Astrocyte of the cerebellum (primary cell): ENCODE results near the gene MPG.

Experiments
- DNase-seq: peaks from one replicate; pipeline ENCODE4 v3.0.0-alpha.2; 2011; ENCODE audit warnings: low read depth
- H3K4me3 ChIP-seq: 2 replicates; pipeline ENCODE4 v1.5.1; 2011; ENCODE audit warnings: mild to moderate bottlenecking, low read depth, low read length, moderate library complexity
- CTCF ChIP-seq: IDR thresholded peaks from 2 replicates; pipeline ENCODE4 v1.5.1; 2012; ENCODE audit warnings: low read length, low read depth, moderate library complexity, mild to moderate bottlenecking; ENCODE audit errors: missing control alignments
- in situ Hi-C: cut with HindIII; loops from 2 replicates; pipeline ENCODE4 v1.10.0; 2017; ENCODE audit warnings: low sequenced_read_pairs

The MPG gene

GRCh38 chr16:74051-74746 lies 3.8 kb upstream of the MPG start:
- no peak overlapping the region for H3K4me3 ChIP-seq
- in situ Hi-C loops, result no loop called here
- no peak for DNase-seq
- TF ChIP-seq CTCF, result no peak

GRCh38 chr16:74747-75334 lies 3.2 kb upstream of the MPG start:
- in situ Hi-C loops, result no loop called here
- DNase-seq, result no peak
- peak; percentile 2 for TF ChIP-seq CTCF
- H3K4me3 ChIP-seq, result no peak overlapping the region

- TF ChIP-seq CTCF, result peak; percentile 48
- no peak overlapping the region for H3K4me3 ChIP-seq
- in situ Hi-C loops, result no loop called here
- peak; percentile 59 for DNase-seq
These were observed 2.2 kb upstream of the MPG start for GRCh38 chr16:75580-76501.

GRCh38 chr16:76535-77272 lies 1.3 kb upstream of the MPG start:
- no peak for DNase-seq
- TF ChIP-seq CTCF, result no peak
- in situ Hi-C loops, result no loop called here
- no peak overlapping the region for H3K4me3 ChIP-seq

GRCh38 chr16:77273-77806 lies 685 bp upstream of the MPG start:
- H3K4me3 ChIP-seq, result peak overlapping the region; percentile 61
- in situ Hi-C loops, result no loop called here
- DNase-seq, result no peak
- no peak for TF ChIP-seq CTCF
